HUES6 (cell line): ENCODE results near the gene GPR68.

Source experiments
- H3K27ac ChIP-seq: 2 replicates; pipeline ENCODE4 v1.7.0; 2013; ENCODE audit warnings: low read depth, mild to moderate bottlenecking, low read length, inconsistent platforms
- H3K27me3 ChIP-seq: 2 replicates; pipeline ENCODE4 v1.6.1; 2013; ENCODE audit warnings: low read length; ENCODE audit not compliant: control insufficient read depth, insufficient read depth
- H3K36me3 ChIP-seq: 2 replicates; pipeline ENCODE4 v1.6.1; 2013; ENCODE audit warnings: low read length; ENCODE audit not compliant: control insufficient read depth, insufficient read depth
- H3K4me1 ChIP-seq: 2 replicates; pipeline ENCODE4 v1.6.1; 2013; ENCODE audit warnings: low read length; ENCODE audit not compliant: control insufficient read depth, insufficient read depth
- H3K4me3 ChIP-seq: 2 replicates; pipeline ENCODE4 v1.5.1; 2013; ENCODE audit warnings: low read depth, low read length
- H3K9ac ChIP-seq: one replicate; pipeline ENCODE4 v1.6.1; 2013; ENCODE audit warnings: mild to moderate bottlenecking, low read length
- H3K9me3 ChIP-seq: 2 replicates; pipeline ENCODE4 v1.6.1; 2013; ENCODE audit warnings: low read depth, low read length; ENCODE audit not compliant: control insufficient read depth, insufficient read depth

GPR68 gene

GRCh38 chr14:91244501-91244901, at the start of gene GPR68:
TSS of gene GPR68 (minus strand) at chr14:91244704. CDS start at chr14:91235050, 9,654 bp downstream.
- Histone ChIP-seq H3K9ac (no peak within 1 kb of the TSS), H3K27me3 (peaks cover 5% of the 10 kb centered on the region; the same call in 1 of the 2 replicates), H3K9me3 (no peaks in the 10 kb centered on the region), H3K4me3 (no peak within 1 kb of the TSS), H3K36me3 (no peaks in the 10 kb centered on the region), H3K27ac (no peak within 1 kb of the TSS), H3K4me1 (no peaks in the 10 kb centered on the region)

GRCh38 chr14:91294153-91294552, 49.6 kb upstream of the GPR68 start:
- Histone ChIP-seq H3K27me3 (no peaks in the 10 kb centered on the region), H3K27ac (no peak overlapping the region), H3K4me3 (no peak overlapping the region), H3K9me3 (no peaks in the 10 kb centered on the region), H3K36me3 (peaks cover 85% of the 10 kb centered on the region), H3K4me1 (no peaks in the 10 kb centered on the region), H3K9ac (no peak overlapping the region)

GRCh38 chr14:91293281-91293680, 48.8 kb upstream of the GPR68 start:
- Histone ChIP-seq H3K4me3 (no peak overlapping the region), H3K36me3 (peaks cover 85% of the 10 kb centered on the region), H3K9ac (no peak overlapping the region)

GRCh38 chr14:91292491-91292890, 48.0 kb upstream of the GPR68 start:
- Histone ChIP-seq H3K36me3 (peaks cover 89% of the 10 kb centered on the region), H3K27ac (no peak overlapping the region), H3K27me3 (no peaks in the 10 kb centered on the region), H3K4me1 (no peaks in the 10 kb centered on the region), H3K4me3 (no peak overlapping the region), H3K9ac (no peak overlapping the region), H3K9me3 (no peaks in the 10 kb centered on the region)

More at GRCh38 chr14:91293281-91293680, 48.8 kb upstream of the GPR68 start:
- H3K27me3 ChIP-seq, result no peaks in the 10 kb centered on the region
- H3K9me3 ChIP-seq, result no peaks in the 10 kb centered on the region
- no peak overlapping the region for H3K27ac ChIP-seq
- H3K4me1 ChIP-seq, result no peaks in the 10 kb centered on the region

- no peaks in the 10 kb centered on the region for H3K9me3 ChIP-seq
- no peaks in the 10 kb centered on the region for H3K27me3 ChIP-seq
- H3K4me3 ChIP-seq, result no peak overlapping the region
- no peak overlapping the region for H3K9ac ChIP-seq
- H3K4me1 ChIP-seq, result no peaks in the 10 kb centered on the region
- peaks cover 85% of the 10 kb centered on the region for H3K36me3 ChIP-seq
- H3K27ac ChIP-seq, result no peak overlapping the region
Observed at GRCh38 chr14:91291786-91292405, 47.4 kb upstream of the GPR68 start.

GRCh38 chr14:91290986-91291385, 46.5 kb upstream of the GPR68 start:
- no peaks in the 10 kb centered on the region for H3K9me3 ChIP-seq
- H3K27ac ChIP-seq, result no peak overlapping the region
- no peaks in the 10 kb centered on the region for H3K27me3 ChIP-seq
- H3K9ac ChIP-seq, result no peak overlapping the region
- H3K4me1 ChIP-seq, result no peaks in the 10 kb centered on the region
- no peak overlapping the region for H3K4me3 ChIP-seq
- peaks cover 76% of the 10 kb centered on the region for H3K36me3 ChIP-seq

GRCh38 chr14:91289464-91289863, 45.0 kb upstream of the GPR68 start:
- no peak overlapping the region for H3K4me3 ChIP-seq
- H3K27me3 ChIP-seq, result no peaks in the 10 kb centered on the region
- no peak overlapping the region for H3K9ac ChIP-seq
- H3K36me3 ChIP-seq, result peaks cover 68% of the 10 kb centered on the region
- H3K27ac ChIP-seq, result no peak overlapping the region
- H3K4me1 ChIP-seq, result no peaks in the 10 kb centered on the region
- no peaks in the 10 kb centered on the region for H3K9me3 ChIP-seq

GRCh38 chr14:91288876-91289275, 44.4 kb upstream of the GPR68 start:
- Histone ChIP-seq H3K9ac (no peak overlapping the region), H3K36me3 (peaks cover 64% of the 10 kb centered on the region), H3K4me1 (no peaks in the 10 kb centered on the region), H3K9me3 (no peaks in the 10 kb centered on the region), H3K27me3 (no peaks in the 10 kb centered on the region), H3K27ac (no peak overlapping the region), H3K4me3 (no peak overlapping the region)

GRCh38 chr14:91286530-91286937, 42.0 kb upstream of the GPR68 start:
- H3K9me3 ChIP-seq, result no peaks in the 10 kb centered on the region
- no peaks in the 10 kb centered on the region for H3K27me3 ChIP-seq
- H3K4me3 ChIP-seq, result no peak overlapping the region
- H3K9ac ChIP-seq, result no peak overlapping the region
- no peaks in the 10 kb centered on the region for H3K4me1 ChIP-seq
- H3K36me3 ChIP-seq, result peaks cover 58% of the 10 kb centered on the region
- no peak overlapping the region for H3K27ac ChIP-seq

GRCh38 chr14:91284791-91285548, 40.5 kb upstream of the GPR68 start:
- Histone ChIP-seq H3K36me3 (peaks cover 58% of the 10 kb centered on the region), H3K9ac (no peak overlapping the region), H3K27ac (no peak overlapping the region), H3K27me3 (no peaks in the 10 kb centered on the region), H3K4me3 (no peak overlapping the region), H3K4me1 (no peaks in the 10 kb centered on the region), H3K9me3 (no peaks in the 10 kb centered on the region)

- Histone ChIP-seq H3K4me1 (no peaks in the 10 kb centered on the region), H3K9ac (no peak overlapping the region), H3K9me3 (no peaks in the 10 kb centered on the region), H3K27ac (no peak overlapping the region), H3K27me3 (no peaks in the 10 kb centered on the region), H3K36me3 (peaks cover 59% of the 10 kb centered on the region), H3K4me3 (no peak overlapping the region)
Observed at GRCh38 chr14:91284146-91284790, 39.8 kb upstream of the GPR68 start.
